Measurements from ENCODE around the gene CBFB. TPM values are rescaled to one million over a fixed set of nuclear protein-coding genes. Genes with fewer than 3 reads are reported as not detected.
A peak's percentile ranks its signal among the peaks of the same experiment; 100 is the strongest.

CBFB gene
- total and polyA plus RNA-seq, 11 donors = 11.3 to 53.6 (median 28.1) TPM

GRCh38 chr16:67025210-67025550 is 3.8 kb upstream of the CBFB start:
- DNase-seq = peak in 1 of 5 donors; percentile 3
- no peaks in the 10 kb centered on the region for H3K36me3 ChIP-seq
- no peak for ATAC-seq
- no peaks in the 10 kb centered on the region for H3K27me3 ChIP-seq
- no peak overlapping the region for H3K4me3 ChIP-seq
- intact Hi-C loops (cut with DNase I) = loop anchor here in 2 of 10 donors (5.0 kb wide), 3 partner anchors 82 to 132 kb away; partner anchors contain the start of genes FBXL8 (in 1 of the 2), PHAF1 (in 1 of the 2) and TRADD (in 1 of the 2)
- H3K9me3 ChIP-seq = no peaks in the 10 kb centered on the region
- no peak for TF ChIP-seq CTCF (IDR thresholded peaks at IDR 0.05)
- TF ChIP-seq POLR2A (IDR thresholded peaks at IDR 0.05) = no peak
- no peak overlapping the region for H3K27ac ChIP-seq
- peaks cover 0 to 14% (median 7%) of the 10 kb centered on the region in 12 donors for H3K4me1 ChIP-seq

DNA sequence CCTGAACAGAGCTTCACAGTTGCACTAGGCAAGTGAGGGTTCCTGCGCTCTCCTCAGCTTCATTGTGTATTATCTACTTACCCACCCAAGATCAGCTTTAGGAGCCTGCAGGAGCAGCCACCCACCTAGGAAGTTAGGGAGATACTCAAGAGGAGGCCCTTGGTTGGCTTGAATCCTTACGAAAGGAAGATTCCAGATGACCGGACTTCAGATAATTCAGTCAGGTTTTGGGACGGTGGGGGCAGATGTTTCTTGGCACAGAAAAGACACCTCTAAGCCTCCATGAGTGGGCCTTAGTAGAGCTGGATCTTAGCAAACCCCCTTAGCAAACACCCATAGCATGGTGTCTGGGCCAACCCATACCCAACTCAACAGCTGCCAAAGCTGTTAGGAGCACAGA is 2.4 kb upstream of the CBFB start:
- Histone ChIP-seq H3K36me3 (peaks cover 0 to 10% (median 4%) of the 10 kb centered on the region in 9 donors), H3K4me3 (no peak overlapping the region), H3K27ac (no peak overlapping the region), H3K4me1 (peaks cover 0 to 28% (median 18%) of the 10 kb centered on the region in 12 donors), H3K9me3 (no peaks in the 10 kb centered on the region), H3K27me3 (no peaks in the 10 kb centered on the region)
- ATAC-seq = no peak
- intact Hi-C loops (cut with DNase I) = loop anchor here in 2 of 10 donors (5.0 kb wide), 3 partner anchors 81 to 131 kb away; partner anchors contain the start of genes FBXL8 (in 1 of the 2), PHAF1 (in 1 of the 2) and TRADD (in 1 of the 2)
- peak in 1 of 5 donors; percentile 2 for DNase-seq
- 90 to 97% (median 95%) methylated on average over 4 of the region's 4 CpGs for WGBS, 4 donors
- TF ChIP-seq CTCF (IDR thresholded peaks at IDR 0.05) (no peak), POLR2A (IDR thresholded peaks at IDR 0.05) (no peak)

DNA sequence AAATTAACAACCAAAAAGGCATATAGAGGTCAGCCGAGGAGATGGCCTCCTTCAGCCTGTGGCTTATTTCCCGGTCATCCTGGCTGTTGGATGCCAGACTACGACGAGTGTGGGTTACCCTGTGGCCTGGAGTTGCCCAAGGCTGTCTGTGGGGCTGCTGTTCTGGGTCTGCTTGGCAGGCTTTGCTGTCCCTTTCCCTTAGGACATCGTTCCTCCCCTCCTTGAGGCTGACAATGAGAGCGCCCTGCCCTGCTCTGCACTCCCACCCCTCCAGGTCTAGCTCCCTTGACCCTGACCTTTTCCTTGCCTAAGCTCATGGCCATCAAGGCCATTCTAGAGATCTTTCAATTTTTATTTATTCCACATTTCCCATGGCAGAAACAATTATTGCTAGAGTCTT is 1.9 kb upstream of the CBFB start:
- no peak for ATAC-seq
- 90 to 98% (median 94%) methylated on average over 6 of the region's 6 CpGs for WGBS, 4 donors
- no peak for TF ChIP-seq CTCF (IDR thresholded peaks at IDR 0.05)
- no peak for TF ChIP-seq POLR2A (IDR thresholded peaks at IDR 0.05)
- Histone ChIP-seq H3K9me3 (no peaks in the 10 kb centered on the region), H3K27me3 (no peaks in the 10 kb centered on the region), H3K4me3 (no peak overlapping the region), H3K27ac (no peak overlapping the region), H3K4me1 (peaks cover 0 to 32% (median 21%) of the 10 kb centered on the region in 12 donors), H3K36me3 (peaks cover 0 to 14% (median 4%) of the 10 kb centered on the region in 9 donors)
- peak in 1 of 5 donors; percentile 9 for DNase-seq
- intact Hi-C loops (cut with DNase I) = loop anchor here in 2 of 10 donors (5.0 kb wide), 3 partner anchors 80 to 130 kb away; partner anchors contain the start of genes FBXL8 (in 1 of the 2), PHAF1 (in 1 of the 2) and TRADD (in 1 of the 2)

- H3K9me3 ChIP-seq = no peaks in the 10 kb centered on the region
- TF ChIP-seq POLR2A (IDR thresholded peaks at IDR 0.05) = no peak
- no peak for TF ChIP-seq CTCF (IDR thresholded peaks at IDR 0.05)
- H3K36me3 ChIP-seq = peaks cover 0 to 17% (median 4%) of the 10 kb centered on the region in 9 donors
- H3K4me1 ChIP-seq = peaks cover 0 to 36% (median 28%) of the 10 kb centered on the region in 12 donors
- WGBS, 4 donors = 55 to 59% (median 56%) methylated on average over 10 of the region's 10 CpGs
- H3K27ac ChIP-seq = peak overlapping the region; percentile 90 to 100 (median 98)
- no peak for DNase-seq
- no peaks in the 10 kb centered on the region for H3K27me3 ChIP-seq
- H3K4me3 ChIP-seq = peak overlapping the region; percentile 19 to 99 (median 94)
- ATAC-seq = no peak
- intact Hi-C loops (cut with DNase I) = loop anchor here in 3 of 10 donors (1.0 to 5.0 kb wide), 5 partner anchors 14 to 129 kb away; partner anchors contain the start of genes PHAF1 (in 2 of the 3), FBXL8 (in 1 of the 3) and TRADD (in 1 of the 3)
Observed at GRCh38 chr16:67028167-67028695, 718 bp upstream of the CBFB start.
